ENCODE results near the gene KNL1. TPM values are rescaled to one million over a fixed set of nuclear protein-coding genes. Genes with fewer than 3 reads are reported as not detected.
"Not testable (repeated sequence)": the region's sequence is repeated elsewhere in the genome, so short reads cannot be mapped to it uniquely, and the experiment has no call there.

Gene KNL1
- total and polyA plus RNA-seq, 2 donors (not counting 1 experiment from before 2014, with no cell fraction given) = 3.9 to 5.0 TPM

- Histone ChIP-seq H3K4me3 (replicated peaks in 1 of 4; ENCODE audit: control extremely low read depth in 1 of 4, insufficient read depth in 1 of 4, low read depth in 3 of 4, low read length in 4 of 4) (no peak overlapping the region), H3K4me2 (ENCODE audit: extremely low read depth, insufficient read depth, low read length) (no peak overlapping the region), H2AFZ (ENCODE audit: low read length) (no peak overlapping the region), H3K27me3 (ENCODE audit: control insufficient read depth, insufficient read depth, low read length) (no peaks in the 10 kb centered on the region), H3K36me3 (ENCODE audit: control insufficient read depth, insufficient read depth, low read length) (no peaks in the 10 kb centered on the region), H3K27ac (ENCODE audit: insufficient read depth, low read length) (no peak overlapping the region), H3K9ac (ENCODE audit: insufficient read depth, low read length) (no peak overlapping the region), H3K4me1 (ENCODE audit: control insufficient read depth, extremely low read depth, insufficient read depth, low read length) (no peaks in the 10 kb centered on the region), H3K9me3 (ENCODE audit: control insufficient read depth, insufficient read depth, low read depth, low read length) (no peaks in the 10 kb centered on the region), H3K79me2 (ENCODE audit: control insufficient read depth, insufficient read depth, low read length) (no peaks in the 10 kb centered on the region), H4K20me1 (ENCODE audit: control insufficient read depth, extremely low read depth, insufficient read depth, low read length) (no peaks in the 10 kb centered on the region)
- DNase-seq (ENCODE audit: low read depth in 2 of 2) = no peak
- no peak for TF ChIP-seq EZH2 (IDR thresholded peaks at IDR 0.05; ENCODE audit: low read length, missing control alignments)
Observed at GRCh38 chr15:40680151-40680550, 86.1 kb downstream of the KNL1 start.

- H3K4me2 ChIP-seq (ENCODE audit: extremely low read depth, insufficient read depth, low read length); DNase-seq (ENCODE audit: low read depth in 2 of 2); H3K4me1 ChIP-seq (ENCODE audit: control insufficient read depth, extremely low read depth, insufficient read depth, low read length); H3K9ac ChIP-seq (ENCODE audit: insufficient read depth, low read length); H3K9me3 ChIP-seq (ENCODE audit: control insufficient read depth, insufficient read depth, low read depth, low read length); H3K79me2 ChIP-seq (ENCODE audit: control insufficient read depth, insufficient read depth, low read length); H3K27me3 ChIP-seq (ENCODE audit: control insufficient read depth, insufficient read depth, low read length); H3K36me3 ChIP-seq (ENCODE audit: control insufficient read depth, insufficient read depth, low read length); H2AFZ ChIP-seq (ENCODE audit: low read length); H3K27ac ChIP-seq (ENCODE audit: insufficient read depth, low read length); H4K20me1 ChIP-seq (ENCODE audit: control insufficient read depth, extremely low read depth, insufficient read depth, low read length); H3K4me3 ChIP-seq (replicated peaks in 1 of 4; ENCODE audit: control extremely low read depth in 1 of 4, insufficient read depth in 1 of 4, low read depth in 3 of 4, low read length in 4 of 4): not testable (repeated sequence)
Observed at GRCh38 chr15:40680959-40681358, 86.9 kb downstream of the KNL1 start.

GRCh38 chr15:40684381-40684780 is 90.3 kb downstream of the KNL1 start:
- Histone ChIP-seq H3K4me2 (ENCODE audit: extremely low read depth, insufficient read depth, low read length) (no peak overlapping the region), H2AFZ (ENCODE audit: low read length) (no peak overlapping the region), H3K79me2 (ENCODE audit: control insufficient read depth, insufficient read depth, low read length) (no peaks in the 10 kb centered on the region), H3K4me1 (ENCODE audit: control insufficient read depth, extremely low read depth, insufficient read depth, low read length) (no peaks in the 10 kb centered on the region), H3K9ac (ENCODE audit: insufficient read depth, low read length) (no peak overlapping the region), H4K20me1 (ENCODE audit: control insufficient read depth, extremely low read depth, insufficient read depth, low read length) (no peaks in the 10 kb centered on the region), H3K36me3 (ENCODE audit: control insufficient read depth, insufficient read depth, low read length) (no peaks in the 10 kb centered on the region), H3K4me3 (replicated peaks in 1 of 4; ENCODE audit: control extremely low read depth in 1 of 4, insufficient read depth in 1 of 4, low read depth in 3 of 4, low read length in 4 of 4) (no peak overlapping the region), H3K27ac (ENCODE audit: insufficient read depth, low read length) (no peak overlapping the region), H3K9me3 (ENCODE audit: control insufficient read depth, insufficient read depth, low read depth, low read length) (no peaks in the 10 kb centered on the region), H3K27me3 (ENCODE audit: control insufficient read depth, insufficient read depth, low read length) (no peaks in the 10 kb centered on the region)
- no peak for DNase-seq (ENCODE audit: low read depth in 2 of 2)
- TF ChIP-seq CTCF (conservative IDR thresholded peaks at IDR 0.05 in 1 of 2, IDR thresholded peaks at IDR 0.05 in 1 of 2; ENCODE audit: low read depth in 1 of 2, low read length in 2 of 2) = no peak
- no peak for TF ChIP-seq EZH2 (IDR thresholded peaks at IDR 0.05; ENCODE audit: low read length, missing control alignments)

GRCh38 chr15:40685376-40685775 is 91.3 kb downstream of the KNL1 start:
- H3K36me3 ChIP-seq (ENCODE audit: control insufficient read depth, insufficient read depth, low read length) = no peaks in the 10 kb centered on the region
- no peak overlapping the region for H3K4me3 ChIP-seq (replicated peaks in 1 of 4; ENCODE audit: control extremely low read depth in 1 of 4, insufficient read depth in 1 of 4, low read depth in 3 of 4, low read length in 4 of 4)
- H3K27ac ChIP-seq (ENCODE audit: insufficient read depth, low read length) = no peak overlapping the region
- H3K79me2 ChIP-seq (ENCODE audit: control insufficient read depth, insufficient read depth, low read length) = no peaks in the 10 kb centered on the region
- no peak overlapping the region for H2AFZ ChIP-seq (ENCODE audit: low read length)
- no peaks in the 10 kb centered on the region for H3K4me1 ChIP-seq (ENCODE audit: control insufficient read depth, extremely low read depth, insufficient read depth, low read length)
- H3K9ac ChIP-seq (ENCODE audit: insufficient read depth, low read length) = no peak overlapping the region
- TF ChIP-seq CTCF (conservative IDR thresholded peaks at IDR 0.05 in 1 of 2, IDR thresholded peaks at IDR 0.05 in 1 of 2; ENCODE audit: low read depth in 1 of 2, low read length in 2 of 2) = no peak
- DNase-seq (ENCODE audit: low read depth in 2 of 2) = no peak
- no peaks in the 10 kb centered on the region for H3K27me3 ChIP-seq (ENCODE audit: control insufficient read depth, insufficient read depth, low read length)
- no peaks in the 10 kb centered on the region for H3K9me3 ChIP-seq (ENCODE audit: control insufficient read depth, insufficient read depth, low read depth, low read length)
- H3K4me2 ChIP-seq (ENCODE audit: extremely low read depth, insufficient read depth, low read length) = no peak overlapping the region
- no peaks in the 10 kb centered on the region for H4K20me1 ChIP-seq (ENCODE audit: control insufficient read depth, extremely low read depth, insufficient read depth, low read length)
